GM18951 (cell line): ENCODE data around the gene SNX11.

Experiments used
- POLR2A ChIP-seq: IDR thresholded peaks from 4 replicates; pipeline ENCODE4 v1.6.1; 2011; ENCODE audit warnings: mild to moderate bottlenecking; ENCODE audit not compliant: insufficient read length, insufficient read depth; ENCODE audit errors: extremely low read depth
- in situ Hi-C: fragments of 300-500 bp; cut with MboI; formaldehyde crosslinking; loops from one replicate; pipeline ENCODE4 v1.12.0; 2022; ENCODE audit warnings: low sequenced_read_pairs, mixed read lengths, inconsistent platforms; ENCODE audit not compliant: unreplicated experiment

Gene SNX11

DNA sequence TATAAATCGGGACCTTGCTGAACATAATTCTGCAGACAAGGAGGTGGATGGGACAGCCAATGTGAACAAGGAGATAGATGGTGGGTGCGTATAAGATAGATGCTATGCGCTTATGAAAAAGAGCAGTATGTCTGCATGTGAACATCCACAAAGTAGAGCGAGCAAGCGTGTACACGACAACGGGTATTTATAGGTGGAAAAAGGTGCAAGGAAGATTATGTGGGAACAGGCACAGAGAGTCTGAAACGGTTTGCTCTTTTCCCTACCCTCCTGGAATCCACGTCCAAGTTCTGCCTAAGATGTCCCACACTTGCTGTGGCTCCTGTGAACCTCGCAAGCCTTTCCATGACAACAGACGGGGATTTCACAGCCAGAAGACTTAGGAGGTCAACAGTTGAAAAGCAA, 43.0 kb downstream of the SNX11 start:
- in situ Hi-C loops: no loop called here
- TF ChIP-seq POLR2A: no peak

DNA sequence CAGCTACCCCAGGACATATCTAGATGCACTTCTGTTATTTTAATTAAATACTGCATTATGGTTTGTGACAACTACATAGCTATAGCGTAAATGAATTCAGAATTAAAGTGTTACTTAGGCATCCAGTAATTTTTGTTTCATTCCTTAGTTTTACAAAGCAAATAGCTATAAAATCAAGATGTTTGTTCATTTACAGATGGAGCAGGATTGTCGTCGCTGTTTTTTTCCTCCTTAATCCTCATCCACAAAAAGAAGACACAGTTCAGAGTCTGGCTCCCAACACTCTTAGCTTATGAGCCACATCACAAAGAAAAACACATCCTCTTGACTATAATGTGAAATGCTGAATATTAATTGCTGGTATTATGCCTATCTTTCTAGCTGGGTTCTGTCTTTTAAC, 43.7 kb downstream of the SNX11 start:
- in situ Hi-C loops: no loop called here
- no peak for TF ChIP-seq POLR2A

DNA sequence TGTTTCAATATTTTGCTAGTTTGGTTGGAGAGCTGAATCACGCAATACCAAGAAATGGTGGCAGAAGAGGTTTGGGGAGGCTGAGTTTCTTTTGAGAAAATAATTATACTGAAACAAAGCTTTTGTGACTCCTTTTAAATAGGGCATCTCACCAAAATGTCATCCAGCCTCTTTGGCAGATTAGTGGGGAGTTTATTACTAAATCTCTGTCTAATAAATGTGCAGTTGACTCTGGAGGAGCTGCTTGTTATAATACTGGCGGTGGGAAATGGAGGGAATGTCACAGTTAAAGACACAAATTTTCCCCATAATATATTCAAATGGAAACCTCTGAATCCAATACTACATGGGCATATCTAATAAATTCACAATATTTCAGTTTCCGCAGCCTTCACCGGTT, 44.7 kb downstream of the SNX11 start:
- in situ Hi-C loops: no loop called here
- TF ChIP-seq POLR2A: no peak

DNA sequence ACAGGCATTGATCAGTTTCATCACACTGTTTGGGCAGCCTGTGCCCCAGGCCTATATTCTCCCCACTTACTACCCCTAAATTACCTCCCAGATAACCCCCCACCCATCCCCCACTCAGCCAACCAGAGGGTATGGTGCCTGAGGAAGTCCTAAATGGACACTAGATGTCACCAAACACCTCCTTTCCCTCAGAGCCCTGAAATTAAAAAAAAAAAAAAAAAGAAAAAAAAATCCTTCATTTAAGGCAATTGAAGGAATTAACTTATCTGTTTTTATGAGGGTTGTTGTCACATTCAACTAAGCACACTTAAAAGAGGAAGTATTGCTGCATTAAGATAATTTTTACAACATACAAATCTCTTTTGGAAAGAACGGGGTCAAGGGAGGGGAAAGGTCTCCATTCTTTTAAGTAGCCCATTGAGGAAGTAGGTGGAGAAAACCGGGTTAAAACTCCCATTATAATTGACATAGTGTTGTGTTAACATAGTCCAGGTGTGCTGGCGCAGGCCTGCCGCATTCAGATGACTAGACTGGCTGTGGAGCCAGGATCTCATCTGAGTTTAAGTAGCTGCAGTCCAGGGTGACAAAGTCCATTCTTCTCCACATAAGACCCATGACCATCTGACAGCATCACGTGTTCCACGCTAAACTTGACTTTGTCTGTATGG, 46.3 kb downstream of the SNX11 start:
- in situ Hi-C loops: no loop called here
- TF ChIP-seq POLR2A: no peak

DNA sequence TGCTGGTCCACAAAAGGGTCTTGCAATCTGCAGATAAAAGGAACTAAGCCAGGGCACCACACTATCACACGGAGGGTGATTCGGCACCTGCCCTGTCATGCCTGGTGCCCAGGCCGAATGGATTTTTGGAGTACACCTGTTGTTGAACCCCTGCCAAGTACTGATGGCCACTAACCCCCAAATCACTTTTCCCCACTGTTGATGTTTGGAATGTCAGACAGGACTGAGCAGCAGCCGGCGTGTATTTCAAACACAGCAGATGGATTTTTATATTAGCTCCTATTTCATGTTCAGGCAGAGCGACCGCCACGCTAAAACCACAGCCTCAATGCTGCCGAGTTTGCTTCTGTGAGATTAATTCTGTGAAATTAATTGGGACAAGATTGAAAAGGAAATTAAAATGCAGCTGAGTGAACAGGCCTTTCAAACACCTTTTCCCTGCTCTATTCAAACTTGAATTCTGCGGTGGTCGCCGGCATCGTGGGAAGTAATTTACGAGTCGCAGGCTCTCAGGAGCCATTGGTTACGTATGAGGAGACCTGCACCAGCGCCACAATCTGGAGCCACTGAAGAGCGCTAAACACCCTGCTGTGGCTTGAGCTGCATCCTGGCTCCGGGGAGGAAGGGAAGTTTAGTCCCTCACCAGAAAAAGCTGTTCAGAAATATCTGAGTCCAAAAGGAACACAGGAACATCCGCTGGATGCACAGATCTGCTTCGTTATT, 48.5 kb downstream of the SNX11 start:
- in situ Hi-C loops: no loop called here
- no peak for TF ChIP-seq POLR2A

DNA sequence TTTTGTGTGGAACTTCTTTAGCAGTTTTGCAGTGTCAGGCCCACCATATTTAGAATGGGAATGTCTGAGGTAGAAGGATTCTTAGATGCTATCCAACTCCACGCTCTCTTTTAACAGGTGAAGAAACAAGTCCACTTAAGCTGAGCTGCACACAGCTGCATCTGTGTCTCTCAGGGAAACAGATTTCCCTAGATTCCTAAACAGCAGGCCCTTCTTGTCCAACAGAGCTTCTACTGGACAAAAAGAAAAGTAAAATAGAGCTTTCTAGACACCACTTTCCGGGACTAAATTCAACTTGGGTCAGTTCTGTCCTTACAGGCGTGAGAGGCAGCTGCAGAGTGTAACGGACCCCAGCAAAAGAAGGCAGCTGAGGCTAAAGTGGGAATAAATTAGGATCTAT, 51.7 kb downstream of the SNX11 start:
- in situ Hi-C loops: no loop called here

DNA sequence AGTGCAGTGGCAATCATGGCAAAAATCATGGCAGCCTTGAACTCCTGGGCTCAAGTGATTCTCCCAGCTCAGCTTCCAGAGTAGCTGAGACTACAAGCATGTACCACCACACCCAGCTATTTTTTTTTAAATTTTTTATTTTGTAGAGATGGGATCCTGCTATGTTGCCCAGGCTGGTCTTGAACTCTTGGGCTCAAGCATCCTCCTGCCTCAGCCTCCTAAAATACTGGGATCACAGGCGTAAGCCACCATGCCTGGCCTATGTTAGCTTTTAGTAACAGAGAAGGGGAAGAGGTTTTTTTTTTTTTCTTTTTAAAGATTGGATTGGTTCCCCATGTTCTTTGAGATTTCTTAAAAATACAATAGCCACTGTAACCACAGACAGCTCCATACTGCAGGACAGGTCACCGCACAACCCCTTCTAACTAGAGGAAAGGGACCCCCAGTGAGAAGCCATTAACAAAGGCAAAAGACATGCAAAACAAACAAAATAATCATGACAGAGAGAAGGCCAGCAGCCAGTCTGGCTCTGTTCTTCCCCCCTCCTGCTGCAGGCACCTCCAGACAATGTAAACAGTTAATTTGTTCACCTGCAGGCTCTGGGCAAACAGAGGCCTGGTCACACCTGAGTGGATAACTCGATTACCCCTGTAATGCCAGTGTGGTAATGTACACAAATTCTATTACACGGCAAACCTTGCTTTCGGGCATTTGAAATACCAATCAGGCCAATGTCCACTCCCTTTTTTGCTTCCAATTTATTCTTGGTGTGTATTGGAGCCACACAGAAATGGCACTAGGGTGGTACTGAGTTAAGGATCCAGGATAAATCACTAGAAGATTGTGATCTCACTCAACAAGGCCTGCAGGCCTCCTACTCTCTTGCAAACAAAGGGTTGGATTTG, 52.9 kb downstream of the SNX11 start:
- in situ Hi-C loops: no loop called here
- TF ChIP-seq POLR2A: no peak

More for the DNA sequence above, 51.7 kb downstream of the SNX11 start:
- TF ChIP-seq POLR2A: no peak

DNA sequence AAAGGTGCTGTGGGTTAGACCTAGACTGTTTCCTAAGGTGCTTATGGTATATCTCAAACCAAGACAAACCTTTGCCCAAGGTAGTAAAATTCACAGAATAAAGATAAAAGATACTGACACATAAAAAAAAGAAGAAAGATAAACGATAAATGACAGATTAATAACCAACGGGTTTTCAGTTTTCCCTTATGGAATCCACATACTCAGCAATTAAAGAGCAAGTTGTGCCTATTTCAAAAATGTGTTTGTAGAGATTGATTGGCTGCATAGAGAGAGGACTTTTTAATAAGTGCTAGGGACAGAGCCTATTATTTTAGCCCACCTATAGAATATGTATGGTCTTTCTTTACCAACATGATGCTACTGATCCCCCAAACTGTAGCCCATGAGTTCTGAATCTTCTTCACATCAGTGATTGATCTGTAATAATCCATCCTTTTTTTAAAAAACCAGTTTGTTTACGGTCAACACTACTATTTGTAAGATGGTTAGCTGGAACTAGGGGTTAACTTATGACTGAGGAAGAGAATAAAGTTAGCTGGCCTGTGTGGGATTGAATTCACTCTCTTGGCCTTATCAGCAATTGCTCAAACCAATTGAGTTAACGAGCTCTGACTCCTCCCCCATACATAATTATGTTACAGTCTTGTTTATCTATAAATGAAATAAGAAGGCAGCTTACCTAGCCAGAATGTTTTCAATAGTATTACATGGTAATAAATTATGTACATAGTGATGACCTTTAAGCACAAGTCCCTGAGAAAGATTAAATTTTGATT, 53.8 kb downstream of the SNX11 start:
- no peak for TF ChIP-seq POLR2A
- in situ Hi-C loops: no loop called here

DNA sequence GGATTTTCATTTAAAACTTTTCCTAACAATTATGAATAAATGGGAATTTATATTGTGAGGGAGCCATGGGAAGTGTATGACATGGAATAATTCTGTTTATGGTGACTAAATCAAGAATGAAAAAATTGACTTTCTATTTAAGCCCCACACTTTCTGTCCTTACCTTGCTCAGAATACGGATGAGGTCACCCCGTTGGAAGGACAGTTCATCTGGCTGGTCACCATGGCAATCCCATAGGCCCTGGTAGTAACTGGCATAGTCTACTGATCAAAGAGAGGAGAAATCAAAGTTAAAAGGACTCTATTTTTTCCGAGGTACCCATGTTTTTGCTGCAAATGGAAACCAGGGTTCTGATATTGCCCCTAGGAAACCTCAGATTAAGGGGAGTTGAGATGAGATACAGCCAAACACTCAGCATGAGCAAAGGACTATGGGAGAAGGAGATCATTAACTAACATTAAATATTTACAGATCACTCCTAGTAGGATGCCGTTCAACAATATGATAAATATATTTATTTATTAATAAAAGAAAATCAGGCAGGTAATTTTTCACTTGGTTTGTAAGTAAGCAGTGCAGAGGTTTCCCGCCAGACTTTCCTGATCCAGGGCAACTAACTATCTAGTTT, 54.9 kb downstream of the SNX11 start:
- TF ChIP-seq POLR2A: no peak
- in situ Hi-C loops: no loop called here

DNA sequence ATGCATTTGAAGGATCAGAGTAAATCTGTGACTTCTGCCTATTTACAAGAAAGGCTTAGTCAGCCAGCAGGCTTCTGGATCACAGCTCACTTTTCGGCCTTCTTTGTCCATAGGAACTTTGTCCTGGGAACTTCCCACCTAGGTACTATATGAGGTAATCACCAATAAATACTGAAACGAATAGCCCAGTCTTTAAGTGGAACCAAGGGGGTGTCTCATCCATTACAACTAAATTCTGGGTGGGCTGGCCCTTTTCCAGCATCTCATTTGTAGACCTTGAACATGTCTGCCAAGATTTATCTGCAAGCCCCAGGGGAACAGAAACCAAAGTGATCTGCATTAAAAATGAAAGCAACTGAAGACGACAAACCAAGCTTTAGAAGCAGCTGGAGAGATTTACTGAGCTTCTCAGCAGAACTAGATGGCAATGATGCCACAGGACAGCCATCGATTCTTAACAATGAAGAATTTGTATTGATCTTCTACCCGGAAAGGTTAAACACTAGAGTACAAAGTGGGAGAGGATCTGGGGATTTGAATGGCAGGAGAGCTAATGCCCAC, 55.5 kb downstream of the SNX11 start:
- in situ Hi-C loops: no loop called here
- TF ChIP-seq POLR2A: no peak

GRCh38 chr17:48163809-48164208, 56.2 kb downstream of the SNX11 start:
- in situ Hi-C loops: no loop called here
- no peak for TF ChIP-seq POLR2A

DNA sequence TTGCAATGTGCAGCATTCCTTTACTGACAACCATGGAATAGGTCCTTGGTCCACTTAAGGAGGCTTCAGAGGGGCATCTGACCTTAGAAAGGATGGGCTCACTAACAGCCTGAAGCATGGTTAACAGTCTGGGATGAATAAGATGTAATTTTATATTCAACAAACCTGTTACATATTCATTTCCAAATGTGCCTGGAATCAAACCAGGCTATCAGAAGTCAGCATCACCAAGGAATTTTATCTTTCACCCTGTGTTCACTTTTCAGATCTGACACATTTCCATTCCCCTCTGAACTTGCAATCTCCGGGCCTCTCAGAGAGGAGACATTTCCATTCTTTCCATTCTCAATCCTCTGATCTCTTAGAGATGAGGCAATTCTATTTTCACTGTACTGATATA, 62.4 kb downstream of the SNX11 start:
- in situ Hi-C loops: no loop called here
- TF ChIP-seq POLR2A: no peak
